AG08395 (cell line): ENCODE measurements around the gene TBC1D2.
A peak's percentile ranks its signal among the peaks of the same experiment; 100 is the strongest.
"Not testable (repeated sequence)": the region's sequence is repeated elsewhere in the genome, so short reads cannot be mapped to it uniquely, and the experiment has no call there.

ENCODE experiments used
- DNase-seq: peaks from one replicate; pipeline ENCODE4 v3.0.0; 2012; ENCODE audit warnings: mixed read lengths, low spot score

Gene TBC1D2

DNA sequence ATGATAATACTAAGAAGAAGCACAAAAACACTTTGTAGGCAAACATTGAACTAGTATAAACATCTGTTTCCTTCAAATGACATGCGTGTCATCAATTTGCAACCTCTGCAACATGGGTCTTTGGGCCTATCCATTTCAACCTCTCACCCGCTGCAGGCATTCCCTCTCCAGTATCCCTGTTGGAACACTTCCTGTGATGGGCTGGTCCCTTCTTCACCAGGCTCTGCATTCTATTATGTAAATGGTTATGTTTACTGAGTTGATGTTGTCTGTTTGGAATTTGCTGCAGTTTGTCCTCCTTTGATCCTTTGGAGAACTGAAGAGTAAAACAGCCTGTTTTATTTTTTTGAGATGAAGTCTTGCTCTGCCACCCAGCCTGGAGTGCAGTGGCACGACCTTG lies 16.6 kb upstream of the TBC1D2 start:
- no peak for DNase-seq

DNA sequence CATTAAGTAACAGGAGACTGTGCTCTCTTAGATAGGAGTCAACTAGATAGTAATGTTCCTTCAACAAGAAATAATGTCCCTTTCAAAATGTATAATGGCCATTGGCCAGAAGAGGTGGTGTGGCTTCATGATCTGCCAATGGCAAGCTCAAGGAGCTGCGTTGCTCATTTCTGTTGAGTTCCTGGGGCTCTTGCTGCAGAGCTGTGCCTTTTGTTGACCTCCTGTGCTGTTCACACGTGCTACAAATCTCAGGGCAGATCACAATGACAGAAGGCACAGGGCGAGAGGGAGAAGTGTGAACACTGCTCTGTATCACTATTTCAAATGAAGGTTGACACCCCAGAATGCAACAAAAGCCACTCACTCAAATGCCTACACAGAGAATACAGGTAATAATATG lies 16.0 kb upstream of the TBC1D2 start:
- no peak for DNase-seq

DNA sequence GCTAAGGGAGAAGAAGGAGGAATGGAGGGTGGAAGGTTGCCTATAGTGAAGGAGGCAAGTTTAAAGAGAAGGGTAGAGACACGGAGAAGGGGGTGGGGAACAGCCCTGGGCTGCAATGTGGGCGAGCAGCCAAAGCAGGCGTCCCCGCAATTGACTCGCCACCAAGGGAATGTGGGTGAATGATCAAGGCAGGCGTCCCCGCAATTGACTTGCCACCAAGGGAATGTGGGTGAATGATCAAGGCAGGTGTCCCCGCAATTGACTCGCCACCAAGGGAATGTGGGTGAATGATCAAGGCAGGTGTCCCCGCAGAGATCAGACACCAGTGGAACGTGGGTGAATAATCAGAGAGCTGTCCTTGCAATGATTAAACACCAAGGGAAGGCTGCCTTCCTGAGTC lies 14.8 kb upstream of the TBC1D2 start:
- not testable (repeated sequence) for DNase-seq

DNA sequence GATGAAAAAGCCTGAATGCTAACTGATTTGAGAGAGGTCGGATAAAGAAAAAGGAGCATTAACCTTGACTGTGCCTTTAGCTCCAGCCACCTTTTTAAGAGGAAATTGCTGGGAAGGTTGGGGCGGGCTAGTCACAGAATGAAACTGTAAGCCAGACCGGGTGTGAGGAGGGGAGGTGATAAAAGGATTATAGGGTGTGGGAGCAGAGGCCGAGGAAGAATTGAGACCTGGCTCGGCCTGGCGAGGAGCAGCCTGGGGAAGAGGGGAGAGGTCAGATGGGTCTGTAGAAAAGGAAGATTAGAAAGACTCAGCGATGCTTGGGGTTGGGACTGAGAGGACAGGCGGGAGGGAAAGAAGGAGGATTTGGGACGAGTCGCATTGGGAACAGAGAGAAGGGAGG lies 14.2 kb upstream of the TBC1D2 start:
- not testable (repeated sequence) for DNase-seq

DNA sequence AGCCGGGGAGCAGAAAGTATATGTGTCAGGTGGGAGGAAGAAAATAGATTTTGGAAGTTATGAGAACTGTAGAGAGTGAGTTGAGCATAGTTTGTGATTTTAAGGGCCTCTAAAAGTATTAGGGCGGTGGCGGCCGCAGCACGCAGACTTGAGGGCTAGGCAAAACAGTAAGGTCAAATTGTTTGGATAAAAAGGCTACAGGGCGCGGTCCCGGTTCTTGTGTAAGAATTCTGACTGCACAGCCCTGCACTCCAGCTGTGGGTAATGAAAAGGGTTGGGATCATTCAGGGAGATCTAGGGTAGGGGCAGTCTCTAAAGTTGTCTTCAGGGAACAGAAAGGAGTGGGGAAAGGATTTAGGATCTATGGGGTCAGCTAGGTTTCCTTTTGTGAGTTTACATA lies 12.1 kb upstream of the TBC1D2 start:
- DNase-seq: not testable (repeated sequence)

DNA sequence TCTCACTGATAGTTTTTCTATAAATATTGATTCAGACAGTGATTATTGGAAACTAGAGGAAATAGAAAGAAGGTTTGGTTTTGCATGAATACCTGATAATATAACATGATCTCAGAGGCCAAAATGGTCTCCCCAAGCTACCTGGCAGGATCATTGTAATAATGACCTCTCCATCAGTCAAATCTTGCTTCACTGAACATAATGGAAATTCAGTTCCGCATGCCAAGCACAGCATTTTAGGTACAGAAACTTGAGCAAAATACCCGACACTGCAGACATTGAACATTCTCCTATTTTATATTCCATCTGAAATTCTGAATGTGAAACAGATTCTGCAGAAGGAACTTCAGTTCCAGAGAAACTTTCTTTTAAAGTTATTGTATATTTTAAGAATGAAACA lies 9.1 kb upstream of the TBC1D2 start:
- DNase-seq: no peak

DNA sequence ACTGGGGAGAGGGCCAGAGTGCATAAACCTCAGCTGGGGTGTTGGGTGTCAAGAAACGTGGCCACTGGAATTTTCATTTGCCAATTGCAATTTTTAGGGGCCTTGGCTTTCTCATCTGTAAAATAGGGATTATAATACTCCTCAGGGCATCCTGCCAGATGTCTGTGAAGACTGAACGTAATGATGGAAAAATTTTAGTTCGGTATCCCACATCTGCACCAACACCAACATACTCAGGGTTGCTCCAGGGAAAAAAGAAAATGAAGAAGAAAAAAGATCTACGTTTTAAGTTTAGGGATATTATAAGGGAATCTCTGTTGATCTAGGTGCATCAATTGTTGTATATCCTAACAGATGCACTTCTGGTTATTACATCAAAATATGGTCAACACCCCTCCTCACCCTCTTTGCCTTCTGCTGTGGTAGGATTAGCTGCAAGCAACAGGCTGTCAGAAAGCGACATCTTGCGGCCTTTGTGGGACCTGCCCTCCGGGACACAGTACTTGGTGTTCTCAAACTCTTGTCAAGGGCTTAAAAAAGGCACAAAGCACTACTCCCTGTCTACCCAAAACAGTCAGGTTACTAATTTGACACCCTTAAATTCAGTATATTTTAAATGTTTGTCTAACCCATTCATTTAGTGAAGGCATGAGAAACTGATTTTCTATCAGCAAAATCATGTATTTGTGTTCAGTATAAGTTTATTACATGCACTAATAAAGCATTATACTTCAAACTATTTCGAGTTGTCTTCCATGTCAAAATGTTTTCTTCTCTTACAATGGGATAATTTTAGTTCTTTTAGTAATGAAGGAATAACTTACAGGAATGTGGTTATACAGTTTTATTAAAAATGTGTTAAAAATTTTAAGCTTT lies 8.3 kb upstream of the TBC1D2 start:
- peak; percentile 84 for DNase-seq

DNA sequence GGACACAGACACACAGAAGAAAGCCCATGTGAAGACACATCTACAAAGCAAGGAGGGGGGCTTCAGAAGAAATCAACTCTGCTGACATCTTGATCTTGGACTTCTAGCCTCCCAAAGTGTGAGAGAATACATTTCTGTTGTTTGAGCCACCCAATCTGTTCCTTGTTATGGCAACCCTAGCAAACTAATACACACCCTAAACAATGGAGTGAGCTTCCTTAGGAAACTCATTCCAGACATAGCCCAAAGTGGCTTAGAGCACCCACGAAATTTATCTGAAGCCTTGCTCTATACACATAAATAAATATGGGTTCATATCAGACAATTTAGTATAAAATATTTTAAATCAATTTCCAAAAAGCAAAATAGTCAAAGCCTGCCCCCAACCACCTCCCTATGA lies 7.6 kb upstream of the TBC1D2 start:
- DNase-seq: no peak

DNA sequence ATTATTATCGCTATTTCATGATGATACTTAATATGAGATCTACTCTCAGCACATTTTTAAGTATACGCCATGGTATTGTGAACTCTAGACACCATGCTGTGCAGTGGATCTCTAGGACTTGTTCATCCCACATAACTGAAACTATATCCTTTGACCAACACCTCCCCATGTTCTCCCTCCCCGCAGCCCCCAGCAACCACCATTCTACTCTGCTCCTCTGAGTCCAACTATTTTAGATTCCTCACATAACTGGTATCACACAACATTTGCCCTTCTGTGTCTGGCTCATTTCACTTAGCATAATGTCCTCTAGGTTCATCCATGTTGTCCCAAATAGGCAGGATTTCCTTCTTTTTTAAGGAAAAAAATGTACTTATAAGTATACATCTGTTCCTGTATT lies 6.6 kb upstream of the TBC1D2 start:
- no peak for DNase-seq

DNA sequence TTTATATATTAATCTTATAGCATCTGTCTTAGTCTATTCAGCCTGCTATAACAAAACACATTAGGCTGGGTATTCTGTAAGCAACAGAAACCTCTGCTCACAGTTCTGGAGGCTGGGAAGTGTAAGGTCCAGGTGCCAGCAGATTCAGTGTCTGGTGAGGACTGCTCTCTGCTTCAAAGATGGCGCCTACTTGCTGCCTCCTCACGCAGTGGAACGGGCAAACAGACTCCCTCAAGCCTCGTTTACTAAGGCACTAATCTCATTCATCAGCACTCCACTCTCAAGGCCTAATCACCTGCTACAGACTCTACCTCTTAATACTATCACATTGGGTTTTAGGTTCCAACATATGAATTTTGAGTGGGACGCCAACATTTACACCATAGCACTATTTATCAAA lies 5.2 kb upstream of the TBC1D2 start:
- no peak for DNase-seq

DNA sequence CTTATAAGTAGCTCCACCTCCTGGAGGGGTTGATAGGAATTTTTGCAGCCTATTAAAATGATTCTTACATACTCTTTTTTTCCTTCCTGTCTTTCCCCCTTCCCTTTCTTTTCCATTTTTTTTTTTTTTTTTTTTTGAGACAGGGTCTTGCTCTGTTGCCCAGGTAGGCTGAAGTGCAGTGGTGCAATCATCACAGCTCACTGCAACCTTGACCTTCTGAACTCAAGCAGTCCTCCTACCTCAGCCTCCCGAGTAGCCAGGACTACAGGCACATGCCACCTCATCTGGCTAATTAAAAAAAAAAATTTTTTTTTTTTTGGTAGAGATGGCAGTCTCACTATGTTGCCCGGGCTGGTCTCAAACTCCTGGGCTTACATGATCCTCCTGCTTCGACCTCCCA lies 4.3 kb upstream of the TBC1D2 start:
- no peak for DNase-seq

DNA sequence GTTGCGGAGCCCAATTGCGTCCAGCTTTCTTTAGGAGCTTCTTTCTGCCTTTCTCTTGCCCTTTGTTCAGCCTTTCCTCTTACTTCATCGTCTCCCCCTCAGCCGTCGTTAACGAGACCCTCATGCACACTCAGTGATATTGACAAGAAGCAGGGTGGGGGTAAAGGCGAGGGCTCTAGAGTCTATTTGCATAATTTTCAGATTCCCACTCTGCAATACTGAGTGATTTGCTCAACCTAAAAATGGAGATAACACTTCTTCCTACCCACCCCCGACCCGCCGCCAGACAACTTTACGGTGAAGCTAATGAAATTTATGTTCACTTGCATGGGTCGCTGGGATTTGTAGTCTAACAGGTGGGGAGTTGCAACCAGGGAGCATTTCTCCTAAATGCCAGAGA lies 1.3 kb upstream of the TBC1D2 start:
- no peak for DNase-seq

DNA sequence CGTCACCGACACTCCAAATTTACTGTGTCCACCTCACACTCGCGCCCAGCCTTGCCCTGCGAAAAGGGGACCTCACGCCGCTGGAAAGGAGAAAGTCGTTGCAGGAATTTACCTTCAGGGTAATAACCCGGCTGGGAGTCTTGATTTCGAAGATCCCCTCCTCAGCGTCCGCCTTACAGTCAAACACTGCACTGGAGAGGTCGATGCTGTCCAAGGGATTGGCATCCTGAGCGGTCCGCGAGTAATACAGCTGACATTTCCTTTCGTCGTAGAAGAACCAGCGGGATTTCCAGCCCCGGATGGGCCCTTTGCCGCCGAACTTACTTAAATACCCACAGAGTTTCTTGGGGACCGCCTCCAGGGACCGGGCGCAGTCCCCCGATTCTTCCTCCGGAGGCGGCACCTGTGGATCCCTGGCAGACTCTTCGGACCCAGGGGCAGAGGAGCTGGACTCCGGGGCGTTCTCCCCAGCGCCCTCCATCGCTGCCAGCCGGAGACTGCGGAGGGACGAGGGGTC lies 330 bp downstream of the TBC1D2 start:
- DNase-seq: peak; percentile 49

DNA sequence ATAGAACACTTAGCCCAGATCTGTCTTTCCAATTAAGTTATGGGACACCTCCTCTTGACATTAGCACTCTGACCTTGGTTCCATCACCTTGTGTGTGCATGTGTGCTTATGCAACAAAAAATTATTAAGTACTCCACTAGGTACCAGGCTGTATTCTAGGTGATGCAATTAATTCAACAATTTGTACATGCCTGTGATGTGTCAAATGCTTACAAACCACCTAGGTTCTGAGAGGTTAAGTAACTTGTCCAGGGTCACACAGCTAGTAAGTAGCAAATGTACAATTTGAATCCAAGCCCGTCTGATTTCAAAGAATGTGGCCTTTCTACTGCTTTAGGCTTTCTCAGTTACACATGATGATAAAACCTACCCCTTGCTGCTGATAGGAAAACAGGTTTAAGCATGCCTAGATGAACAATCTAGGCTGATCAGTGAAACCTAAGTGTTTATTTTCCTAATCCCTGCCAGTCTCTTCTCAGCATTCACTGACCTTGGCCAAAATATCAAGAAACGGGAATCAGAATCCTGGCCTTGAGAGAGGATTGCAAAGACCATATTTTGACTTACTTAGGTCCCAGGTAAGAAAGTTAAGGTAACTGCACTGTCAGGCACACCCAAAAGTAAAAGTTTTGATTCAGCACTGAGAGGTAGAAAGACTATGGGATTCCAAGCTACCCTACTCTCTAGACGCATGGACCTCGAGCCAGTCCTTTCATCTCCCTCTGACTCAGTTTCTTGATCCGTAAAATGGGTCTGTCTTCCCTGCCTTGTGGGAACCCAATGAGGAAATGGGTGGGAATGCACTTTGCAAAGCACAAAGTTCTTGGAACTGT lies 1.0 kb downstream of the TBC1D2 start:
- DNase-seq: no peak

DNA sequence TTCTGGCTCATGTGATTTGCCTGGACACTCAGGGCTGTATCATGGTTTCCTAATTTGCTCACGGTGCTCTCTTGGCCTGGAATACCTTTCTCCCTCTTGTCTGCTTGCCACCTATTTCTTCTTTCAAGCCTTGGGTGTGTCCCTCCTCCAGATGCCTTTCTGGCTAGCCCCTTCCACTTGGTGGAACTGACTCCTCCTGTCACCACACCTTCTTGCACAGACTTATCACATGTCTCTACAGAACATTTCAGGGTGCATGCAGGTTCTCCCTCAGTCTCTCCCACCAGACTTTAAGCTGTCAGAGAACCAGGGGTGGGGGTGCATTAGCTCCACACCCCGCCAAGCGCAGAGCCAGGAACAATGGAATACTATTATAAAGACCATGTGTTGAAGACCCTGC lies 1.9 kb downstream of the TBC1D2 start:
- no peak for DNase-seq

DNA sequence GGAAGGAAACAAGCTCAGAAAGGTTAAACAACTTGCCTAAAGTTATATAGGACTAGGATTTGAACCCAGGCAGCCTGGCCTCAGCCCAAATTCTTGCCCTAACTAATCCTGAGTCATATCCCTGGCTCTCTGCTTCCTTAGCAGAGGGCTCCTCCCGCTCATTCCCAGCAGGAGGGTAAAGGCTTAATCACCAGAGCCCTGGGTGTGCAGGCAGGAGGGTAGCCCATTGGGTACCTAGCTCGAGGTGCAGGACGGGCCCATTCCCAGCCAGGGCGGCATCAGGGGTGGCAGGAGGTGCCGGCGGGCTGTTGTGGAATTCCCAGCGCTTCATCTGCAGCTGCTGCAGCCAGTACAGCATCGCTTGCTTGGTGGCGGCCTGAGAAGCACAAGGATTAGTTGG lies 3.9 kb downstream of the TBC1D2 start:
- peak; percentile 70 for DNase-seq

DNA sequence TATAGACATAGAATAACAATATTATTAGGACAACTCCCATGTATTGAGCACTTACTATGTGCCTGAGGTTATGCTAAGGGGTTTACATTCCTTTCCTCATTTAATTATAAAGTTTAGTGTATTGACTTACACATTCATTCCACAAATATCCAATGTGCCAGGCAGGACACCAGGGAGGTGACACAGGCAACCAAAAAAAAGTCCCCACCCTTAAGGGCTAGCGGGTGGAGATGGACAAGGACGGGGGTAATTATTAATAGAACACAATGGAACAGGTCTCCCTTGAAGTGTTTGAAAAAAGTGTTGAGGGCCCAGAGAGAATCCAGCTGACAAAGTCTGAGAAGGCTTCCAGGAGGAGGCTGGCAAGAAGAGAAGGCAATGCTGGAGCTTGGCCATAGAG lies 5.7 kb downstream of the TBC1D2 start:
- no peak for DNase-seq

DNA sequence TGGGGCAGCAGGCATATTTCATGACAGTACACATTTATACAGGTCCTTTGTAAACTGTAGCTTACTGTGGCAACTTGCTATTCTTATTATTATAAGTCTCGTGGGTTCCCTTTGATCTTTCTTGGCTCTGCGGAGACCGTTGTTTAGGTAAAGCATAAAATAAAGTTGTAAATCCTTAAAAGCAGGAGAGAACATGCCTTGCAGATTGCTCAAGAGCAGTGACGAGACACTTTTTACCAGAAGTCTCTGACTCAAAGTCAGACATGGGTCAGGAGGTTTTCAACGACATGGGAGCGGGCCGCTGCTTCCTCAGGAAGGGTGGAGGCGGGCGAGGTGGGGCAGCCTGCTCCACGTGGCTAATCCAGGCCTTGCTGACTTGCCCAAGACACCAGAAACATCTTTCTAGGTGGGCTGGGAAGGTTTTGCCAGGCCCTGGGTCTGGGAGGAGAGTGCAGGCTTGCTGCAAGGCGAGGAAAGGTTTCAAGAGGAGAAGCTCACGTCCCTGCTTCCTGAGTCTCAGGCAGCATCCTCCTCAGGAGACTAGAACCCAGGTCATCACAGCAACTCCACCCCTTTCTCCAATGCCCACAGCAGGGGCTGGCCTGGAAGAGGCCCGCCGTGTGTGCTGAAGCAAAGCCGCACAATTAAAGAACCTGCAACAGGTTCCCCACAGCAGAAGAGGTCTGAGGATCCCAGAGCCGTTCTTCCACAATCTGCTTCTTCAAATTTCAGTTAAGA lies 6.5 kb downstream of the TBC1D2 start:
- DNase-seq: peak; percentile 69

DNA sequence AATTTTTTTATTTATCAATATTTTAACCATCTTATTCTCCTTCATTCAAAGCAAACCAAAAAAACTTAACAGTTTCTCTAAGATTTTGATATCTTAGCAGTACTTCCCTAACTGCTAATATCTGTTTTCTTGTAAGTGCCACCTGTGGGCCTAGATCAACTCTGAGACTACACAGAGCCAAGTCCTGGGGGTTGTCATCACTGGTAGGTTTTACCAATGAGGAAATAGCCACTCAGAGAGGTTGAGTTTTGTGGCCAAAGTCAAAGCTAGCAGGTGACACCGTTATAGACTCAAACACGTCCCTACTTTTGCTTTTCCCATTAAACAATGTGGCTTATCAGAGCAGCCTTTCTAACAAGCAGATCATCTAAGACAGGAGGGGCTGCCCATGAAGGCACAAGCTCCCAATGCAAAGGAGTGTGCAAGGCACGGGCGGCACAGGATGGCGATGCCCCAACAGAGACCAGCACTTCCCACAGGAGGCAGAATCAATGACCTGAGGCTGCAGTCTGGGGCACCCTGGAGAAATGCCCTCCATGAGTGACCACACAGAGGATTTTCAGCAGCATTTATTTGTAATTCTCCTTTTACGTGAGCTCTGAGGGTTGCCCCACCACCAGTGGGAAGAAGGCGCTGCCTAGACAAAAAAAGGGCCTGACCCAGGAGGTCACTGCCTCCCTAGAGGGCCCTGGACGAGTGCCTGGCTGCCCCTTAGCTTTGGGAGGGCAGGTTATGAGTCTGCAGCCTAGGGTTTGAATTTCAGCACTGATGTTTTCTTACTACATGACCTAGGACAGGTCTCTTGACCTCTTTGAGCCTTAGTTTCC lies 7.4 kb downstream of the TBC1D2 start:
- no peak for DNase-seq

DNA sequence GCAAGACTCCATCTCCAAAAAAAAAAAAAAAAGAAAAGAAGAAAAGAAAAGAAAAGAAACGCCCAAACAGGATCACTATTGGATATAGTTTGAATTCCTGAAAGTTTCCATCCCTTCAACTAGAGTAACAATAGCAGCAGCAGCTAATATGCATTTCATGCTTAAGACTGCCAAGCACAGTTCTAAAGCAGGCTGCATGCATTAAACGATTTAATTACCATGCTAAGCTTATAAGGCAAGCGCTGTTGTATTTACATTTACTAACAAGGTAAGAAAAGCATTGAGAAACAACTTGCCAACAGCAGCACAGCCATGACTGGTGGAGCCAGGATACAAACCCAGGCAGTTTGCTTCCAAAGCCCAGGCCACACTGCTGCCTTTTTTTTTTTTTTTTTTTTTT lies 13.0 kb downstream of the TBC1D2 start:
- no peak for DNase-seq
